GM15510 (cell line): ENCODE results near the gene LRRC26.

ENCODE experiments used
- POLR2A ChIP-seq: IDR thresholded peaks from 3 replicates; pipeline ENCODE4 v1.6.1; 2011; ENCODE audit warnings: borderline replicate concordance; ENCODE audit not compliant: insufficient read length; ENCODE audit errors: extremely low read depth

The LRRC26 gene

GRCh38 chr9:137167747-137168572 lies 1.9 kb downstream of the LRRC26 start:
- TF ChIP-seq POLR2A: no peak

DNA sequence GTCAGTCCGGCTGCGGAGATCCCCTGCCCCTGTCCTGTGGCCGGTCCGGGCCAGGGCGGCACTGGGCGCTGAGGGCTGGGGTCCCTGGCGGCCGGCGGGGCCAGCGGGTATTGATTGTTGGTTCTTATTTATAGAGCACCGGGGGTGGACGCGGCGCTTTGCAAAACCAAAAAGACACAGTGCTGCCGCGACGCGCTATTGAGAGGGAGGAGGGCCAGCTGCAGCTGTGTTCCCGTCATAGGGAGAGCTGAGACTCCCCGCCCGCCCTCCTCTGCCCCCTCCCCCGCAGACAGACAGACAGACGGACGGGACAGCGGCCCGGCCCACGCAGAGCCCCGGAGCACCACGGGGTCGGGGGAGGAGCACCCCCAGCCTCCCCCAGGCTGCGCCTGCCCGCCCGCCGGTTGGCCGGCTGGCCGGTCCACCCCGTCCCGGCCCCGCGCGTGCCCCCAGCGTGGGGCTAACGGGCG lies 2.5 kb downstream of the LRRC26 start:
- TF ChIP-seq POLR2A: no peak

GRCh38 chr9:137166380-137167229 lies 3.2 kb downstream of the LRRC26 start:
- no peak for TF ChIP-seq POLR2A

GRCh38 chr9:137165250-137165836 lies 4.5 kb downstream of the LRRC26 start:
- TF ChIP-seq POLR2A: no peak

DNA sequence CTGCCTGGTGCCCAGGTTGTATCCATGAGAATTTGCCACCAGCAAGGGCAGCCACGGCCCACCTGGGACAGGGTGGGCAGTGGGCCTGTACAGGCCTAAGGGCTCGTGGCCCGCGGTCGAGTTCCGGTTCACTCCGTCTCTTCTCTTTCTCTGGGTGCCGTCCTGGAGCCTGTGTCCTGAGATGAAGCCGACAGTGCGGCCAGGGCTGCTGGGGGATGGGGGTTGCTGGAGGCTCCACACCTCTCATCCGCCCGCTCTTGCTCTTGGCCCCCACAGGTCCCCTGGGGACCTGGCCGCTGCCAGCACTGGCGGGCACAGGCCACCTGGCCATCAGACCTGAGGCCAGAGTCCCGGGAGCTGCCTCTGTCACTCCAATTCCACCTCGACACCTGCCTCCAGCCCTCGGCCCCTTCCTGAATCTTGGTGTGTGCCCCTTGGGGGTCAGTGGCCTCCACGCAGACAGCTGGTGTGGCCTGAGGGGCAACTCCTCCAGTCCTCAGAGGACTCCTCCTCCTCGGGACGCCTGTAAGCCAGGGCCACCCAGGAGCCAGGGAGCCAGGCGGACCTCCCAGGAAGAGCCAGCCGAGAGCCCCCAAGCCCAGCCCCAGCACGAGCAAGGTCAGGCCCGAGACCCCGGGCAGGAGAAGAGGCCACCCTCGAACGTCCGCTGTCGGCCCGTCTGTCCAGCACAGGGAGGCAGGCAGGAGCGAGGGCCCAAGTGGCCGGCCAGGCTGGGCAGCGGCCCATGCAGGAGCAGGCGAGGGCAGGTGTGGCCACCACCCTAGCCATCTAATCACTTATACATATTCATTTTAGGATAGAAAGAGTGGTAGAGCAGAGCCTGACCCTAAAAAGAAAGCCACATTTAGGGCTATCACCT lies 5.2 kb downstream of the LRRC26 start:
- TF ChIP-seq POLR2A: no peak

DNA sequence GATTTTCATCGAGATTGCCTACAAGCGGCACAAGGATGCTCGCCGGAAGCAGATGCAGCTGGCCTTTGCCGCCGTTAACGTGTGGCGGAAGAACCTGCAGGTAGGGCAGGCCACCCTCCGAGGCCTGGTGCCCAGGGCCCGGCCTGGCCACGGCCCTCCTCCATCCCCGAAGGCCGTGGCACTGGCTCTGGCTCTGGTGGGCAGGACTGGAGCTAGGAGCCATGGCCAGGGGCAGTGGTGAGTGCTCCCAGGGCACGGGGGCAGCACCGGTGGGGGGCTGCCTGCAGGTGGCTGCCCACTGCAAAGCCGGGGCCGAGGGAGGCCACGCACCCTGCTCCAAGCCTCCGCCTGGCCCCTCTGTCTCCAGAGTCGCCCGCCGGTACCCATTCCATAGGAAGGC lies 6.0 kb downstream of the LRRC26 start:
- TF ChIP-seq POLR2A: no peak

GRCh38 chr9:137163365-137163715 lies 6.5 kb downstream of the LRRC26 start:
- no peak for TF ChIP-seq POLR2A

GRCh38 chr9:137162505-137163364 lies 7.1 kb downstream of the LRRC26 start:
- TF ChIP-seq POLR2A: no peak

- TF ChIP-seq POLR2A: no peak
These were observed 8.0 kb downstream of the LRRC26 start for GRCh38 chr9:137161558-137162486.

GRCh38 chr9:137160716-137161557 lies 8.9 kb downstream of the LRRC26 start:
- no peak for TF ChIP-seq POLR2A

GRCh38 chr9:137160054-137160425 lies 9.8 kb downstream of the LRRC26 start:
- TF ChIP-seq POLR2A: no peak
